OCI-LY1 (cell line): ENCODE data around the gene NDUFS7.

Experiments used
- EZH2 ChIP-seq: fragments of 200-600 bp; sonication (generic), shearing (Covaris generic); IDR thresholded peaks from 2 replicates; pipeline ENCODE4 v1.8.0; 2017; ENCODE audit warnings: borderline replicate concordance, mixed run types, mild to moderate bottlenecking, antibody characterized with exemption, low read length, moderate library complexity, mixed read lengths
- TF ChIP-seq, protein P1 (sequence below): fragments of 200-600 bp; sonication (generic), shearing (Covaris generic); IDR thresholded peaks from 2 replicates; pipeline ENCODE4 v1.5.1; 2017; ENCODE audit warnings: mild to moderate bottlenecking, antibody characterized with exemption, low read length, moderate library complexity, mixed read lengths

DNA sequence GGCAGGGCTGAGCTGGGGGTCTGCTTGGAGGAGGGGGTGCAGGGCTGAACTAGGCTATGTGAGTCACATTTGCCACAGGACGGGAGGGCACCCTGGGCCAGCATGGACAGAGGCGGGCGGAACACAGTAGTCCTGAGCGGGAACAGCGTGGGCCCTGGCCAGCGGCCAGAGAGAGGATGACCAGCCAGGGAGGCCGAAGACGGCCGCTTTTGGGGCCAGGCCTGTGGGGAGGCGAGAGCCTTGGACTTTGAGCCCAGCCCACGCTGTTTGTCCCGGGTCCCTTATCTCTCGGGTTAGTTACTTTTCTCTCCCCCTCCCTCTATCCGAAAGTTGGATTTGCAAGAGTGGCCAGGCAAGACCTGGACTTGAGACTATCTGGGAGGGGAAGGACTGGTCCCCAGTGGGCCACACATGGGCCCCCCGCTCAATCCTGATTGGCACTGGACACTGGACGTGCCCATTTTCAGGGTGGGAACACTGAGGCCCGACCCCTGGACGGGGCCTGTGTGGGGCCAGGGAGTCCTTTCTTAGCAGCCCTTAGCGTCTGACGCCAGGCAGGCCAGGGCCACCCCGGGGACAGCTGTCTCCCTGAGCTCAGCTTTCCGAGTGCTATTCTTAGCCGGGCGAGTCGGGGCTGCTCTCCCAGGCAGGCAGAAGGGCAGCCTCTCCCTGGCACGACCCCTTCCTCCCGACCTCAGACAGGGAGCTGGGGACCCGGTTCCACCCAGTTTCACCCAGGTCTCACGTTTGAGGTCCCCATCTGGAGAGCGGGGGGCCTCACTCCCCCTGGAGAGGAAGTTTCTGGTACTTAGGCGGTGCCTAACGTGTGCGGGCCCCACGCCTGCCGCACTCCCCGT lies 16.8 kb downstream of the NDUFS7 start:
- no peak for TF ChIP-seq EZH2
- TF ChIP-seq, protein P1, sequence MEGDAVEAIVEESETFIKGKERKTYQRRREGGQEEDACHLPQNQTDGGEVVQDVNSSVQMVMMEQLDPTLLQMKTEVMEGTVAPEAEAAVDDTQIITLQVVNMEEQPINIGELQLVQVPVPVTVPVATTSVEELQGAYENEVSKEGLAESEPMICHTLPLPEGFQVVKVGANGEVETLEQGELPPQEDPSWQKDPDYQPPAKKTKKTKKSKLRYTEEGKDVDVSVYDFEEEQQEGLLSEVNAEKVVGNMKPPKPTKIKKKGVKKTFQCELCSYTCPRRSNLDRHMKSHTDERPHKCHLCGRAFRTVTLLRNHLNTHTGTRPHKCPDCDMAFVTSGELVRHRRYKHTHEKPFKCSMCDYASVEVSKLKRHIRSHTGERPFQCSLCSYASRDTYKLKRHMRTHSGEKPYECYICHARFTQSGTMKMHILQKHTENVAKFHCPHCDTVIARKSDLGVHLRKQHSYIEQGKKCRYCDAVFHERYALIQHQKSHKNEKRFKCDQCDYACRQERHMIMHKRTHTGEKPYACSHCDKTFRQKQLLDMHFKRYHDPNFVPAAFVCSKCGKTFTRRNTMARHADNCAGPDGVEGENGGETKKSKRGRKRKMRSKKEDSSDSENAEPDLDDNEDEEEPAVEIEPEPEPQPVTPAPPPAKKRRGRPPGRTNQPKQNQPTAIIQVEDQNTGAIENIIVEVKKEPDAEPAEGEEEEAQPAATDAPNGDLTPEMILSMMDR, result no peak
